ENCODE data around the gene EIF3C.
"Not testable (repeated sequence)": the region's sequence is repeated elsewhere in the genome, so short reads cannot be mapped to it uniquely, and the experiment has no call there.

DNA sequence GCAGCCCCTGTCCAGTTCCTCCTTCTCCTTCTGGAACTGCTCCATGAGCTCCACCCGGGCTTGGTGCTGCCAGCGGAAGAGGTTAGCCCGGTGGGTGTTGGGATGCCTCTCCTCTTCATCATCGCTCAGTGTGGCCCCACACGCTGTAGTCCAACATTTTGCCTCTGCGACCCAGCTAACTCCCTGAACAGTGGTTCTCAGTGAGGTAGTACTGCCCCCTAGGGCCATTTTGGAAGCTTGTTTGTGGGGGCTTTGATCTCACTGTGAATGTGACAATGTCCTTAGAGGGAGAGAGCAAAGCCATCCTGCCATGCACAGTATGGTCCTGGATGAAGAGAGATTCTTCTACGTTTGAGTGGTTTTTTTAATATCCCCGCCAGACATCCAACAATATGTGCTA lies 9.9 kb upstream of the EIF3C start:
- TF ChIP-seq, protein P1, sequence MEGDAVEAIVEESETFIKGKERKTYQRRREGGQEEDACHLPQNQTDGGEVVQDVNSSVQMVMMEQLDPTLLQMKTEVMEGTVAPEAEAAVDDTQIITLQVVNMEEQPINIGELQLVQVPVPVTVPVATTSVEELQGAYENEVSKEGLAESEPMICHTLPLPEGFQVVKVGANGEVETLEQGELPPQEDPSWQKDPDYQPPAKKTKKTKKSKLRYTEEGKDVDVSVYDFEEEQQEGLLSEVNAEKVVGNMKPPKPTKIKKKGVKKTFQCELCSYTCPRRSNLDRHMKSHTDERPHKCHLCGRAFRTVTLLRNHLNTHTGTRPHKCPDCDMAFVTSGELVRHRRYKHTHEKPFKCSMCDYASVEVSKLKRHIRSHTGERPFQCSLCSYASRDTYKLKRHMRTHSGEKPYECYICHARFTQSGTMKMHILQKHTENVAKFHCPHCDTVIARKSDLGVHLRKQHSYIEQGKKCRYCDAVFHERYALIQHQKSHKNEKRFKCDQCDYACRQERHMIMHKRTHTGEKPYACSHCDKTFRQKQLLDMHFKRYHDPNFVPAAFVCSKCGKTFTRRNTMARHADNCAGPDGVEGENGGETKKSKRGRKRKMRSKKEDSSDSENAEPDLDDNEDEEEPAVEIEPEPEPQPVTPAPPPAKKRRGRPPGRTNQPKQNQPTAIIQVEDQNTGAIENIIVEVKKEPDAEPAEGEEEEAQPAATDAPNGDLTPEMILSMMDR (IDR thresholded peaks at IDR 0.05), result not testable (repeated sequence)
- not testable (repeated sequence) for TF ChIP-seq MAZ (IDR thresholded peaks at IDR 0.05; ENCODE audit: borderline replicate concordance, low read depth, low read length); RNF2 (IDR thresholded peaks at IDR 0.05; ENCODE audit: borderline replicate concordance, low read depth); RFX5 (IDR thresholded peaks at IDR 0.05); POLR2A (IDR thresholded peaks at IDR 0.05; ENCODE audit: low read length); SREBF2 (IDR thresholded peaks at IDR 0.05); ESRRA (IDR thresholded peaks at IDR 0.05; ENCODE audit: borderline replicate concordance, low read length); CEBPB (IDR thresholded peaks at IDR 0.05); MAFK (IDR thresholded peaks at IDR 0.05; ENCODE audit: partially characterized antibody); RARB (CRISPR knock-in tag; IDR thresholded peaks at IDR 0.05)
- TF ChIP-seq, protein P2, sequence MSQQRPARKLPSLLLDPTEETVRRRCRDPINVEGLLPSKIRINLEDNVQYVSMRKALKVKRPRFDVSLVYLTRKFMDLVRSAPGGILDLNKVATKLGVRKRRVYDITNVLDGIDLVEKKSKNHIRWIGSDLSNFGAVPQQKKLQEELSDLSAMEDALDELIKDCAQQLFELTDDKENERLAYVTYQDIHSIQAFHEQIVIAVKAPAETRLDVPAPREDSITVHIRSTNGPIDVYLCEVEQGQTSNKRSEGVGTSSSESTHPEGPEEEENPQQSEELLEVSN (IDR thresholded peaks at IDR 0.05; ENCODE audit: borderline replicate concordance, low read depth), result not testable (repeated sequence)
- TF ChIP-seq, protein P3, sequence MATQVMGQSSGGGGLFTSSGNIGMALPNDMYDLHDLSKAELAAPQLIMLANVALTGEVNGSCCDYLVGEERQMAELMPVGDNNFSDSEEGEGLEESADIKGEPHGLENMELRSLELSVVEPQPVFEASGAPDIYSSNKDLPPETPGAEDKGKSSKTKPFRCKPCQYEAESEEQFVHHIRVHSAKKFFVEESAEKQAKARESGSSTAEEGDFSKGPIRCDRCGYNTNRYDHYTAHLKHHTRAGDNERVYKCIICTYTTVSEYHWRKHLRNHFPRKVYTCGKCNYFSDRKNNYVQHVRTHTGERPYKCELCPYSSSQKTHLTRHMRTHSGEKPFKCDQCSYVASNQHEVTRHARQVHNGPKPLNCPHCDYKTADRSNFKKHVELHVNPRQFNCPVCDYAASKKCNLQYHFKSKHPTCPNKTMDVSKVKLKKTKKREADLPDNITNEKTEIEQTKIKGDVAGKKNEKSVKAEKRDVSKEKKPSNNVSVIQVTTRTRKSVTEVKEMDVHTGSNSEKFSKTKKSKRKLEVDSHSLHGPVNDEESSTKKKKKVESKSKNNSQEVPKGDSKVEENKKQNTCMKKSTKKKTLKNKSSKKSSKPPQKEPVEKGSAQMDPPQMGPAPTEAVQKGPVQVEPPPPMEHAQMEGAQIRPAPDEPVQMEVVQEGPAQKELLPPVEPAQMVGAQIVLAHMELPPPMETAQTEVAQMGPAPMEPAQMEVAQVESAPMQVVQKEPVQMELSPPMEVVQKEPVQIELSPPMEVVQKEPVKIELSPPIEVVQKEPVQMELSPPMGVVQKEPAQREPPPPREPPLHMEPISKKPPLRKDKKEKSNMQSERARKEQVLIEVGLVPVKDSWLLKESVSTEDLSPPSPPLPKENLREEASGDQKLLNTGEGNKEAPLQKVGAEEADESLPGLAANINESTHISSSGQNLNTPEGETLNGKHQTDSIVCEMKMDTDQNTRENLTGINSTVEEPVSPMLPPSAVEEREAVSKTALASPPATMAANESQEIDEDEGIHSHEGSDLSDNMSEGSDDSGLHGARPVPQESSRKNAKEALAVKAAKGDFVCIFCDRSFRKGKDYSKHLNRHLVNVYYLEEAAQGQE (IDR thresholded peaks at IDR 0.05), result not testable (repeated sequence)
- TF ChIP-seq, protein P4, sequence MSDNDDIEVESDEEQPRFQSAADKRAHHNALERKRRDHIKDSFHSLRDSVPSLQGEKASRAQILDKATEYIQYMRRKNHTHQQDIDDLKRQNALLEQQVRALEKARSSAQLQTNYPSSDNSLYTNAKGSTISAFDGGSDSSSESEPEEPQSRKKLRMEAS (IDR thresholded peaks at IDR 0.05), result not testable (repeated sequence)

Measured in A549 (cell line).